ENCODE results near the gene MTM1.

MTM1 gene

DNA sequence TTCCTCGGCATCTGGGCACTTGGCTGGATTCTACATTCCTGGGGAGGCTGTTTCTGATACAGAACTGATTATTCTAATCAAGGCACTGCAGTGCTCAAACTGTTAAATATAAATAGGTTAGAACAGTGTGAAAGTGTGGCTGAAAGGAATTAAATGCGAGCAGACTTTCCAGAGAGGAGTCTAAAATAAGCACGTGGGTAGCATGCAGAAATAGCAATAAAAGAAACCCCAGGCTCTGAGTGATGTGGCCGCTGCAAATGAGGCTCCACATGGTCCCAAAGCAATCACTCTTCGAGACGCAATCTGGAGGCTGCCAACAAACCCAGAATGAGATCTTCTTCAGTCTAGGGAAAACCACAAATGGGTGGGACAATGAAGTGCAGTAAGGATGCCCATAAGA, 30.6 kb upstream of the MTM1 start:
- intact Hi-C loops (cut with DNase I; ENCODE audit: low total_unique reads) = no loop called here
- DNase-seq = no peak
- Histone ChIP-seq H3K27me3 (no peaks in the 10 kb centered on the region), H3K27ac (no peak overlapping the region), H3K36me3 (no peaks in the 10 kb centered on the region), H3K4me3 (no peak overlapping the region), H3K4me1 (no peaks in the 10 kb centered on the region), H3K9me3 (peaks cover 0 to 12% (median 5%) of the 10 kb centered on the region in 3 donors)
- TF ChIP-seq, protein P1, sequence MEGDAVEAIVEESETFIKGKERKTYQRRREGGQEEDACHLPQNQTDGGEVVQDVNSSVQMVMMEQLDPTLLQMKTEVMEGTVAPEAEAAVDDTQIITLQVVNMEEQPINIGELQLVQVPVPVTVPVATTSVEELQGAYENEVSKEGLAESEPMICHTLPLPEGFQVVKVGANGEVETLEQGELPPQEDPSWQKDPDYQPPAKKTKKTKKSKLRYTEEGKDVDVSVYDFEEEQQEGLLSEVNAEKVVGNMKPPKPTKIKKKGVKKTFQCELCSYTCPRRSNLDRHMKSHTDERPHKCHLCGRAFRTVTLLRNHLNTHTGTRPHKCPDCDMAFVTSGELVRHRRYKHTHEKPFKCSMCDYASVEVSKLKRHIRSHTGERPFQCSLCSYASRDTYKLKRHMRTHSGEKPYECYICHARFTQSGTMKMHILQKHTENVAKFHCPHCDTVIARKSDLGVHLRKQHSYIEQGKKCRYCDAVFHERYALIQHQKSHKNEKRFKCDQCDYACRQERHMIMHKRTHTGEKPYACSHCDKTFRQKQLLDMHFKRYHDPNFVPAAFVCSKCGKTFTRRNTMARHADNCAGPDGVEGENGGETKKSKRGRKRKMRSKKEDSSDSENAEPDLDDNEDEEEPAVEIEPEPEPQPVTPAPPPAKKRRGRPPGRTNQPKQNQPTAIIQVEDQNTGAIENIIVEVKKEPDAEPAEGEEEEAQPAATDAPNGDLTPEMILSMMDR (IDR thresholded peaks at IDR 0.05) = no peak

DNA sequence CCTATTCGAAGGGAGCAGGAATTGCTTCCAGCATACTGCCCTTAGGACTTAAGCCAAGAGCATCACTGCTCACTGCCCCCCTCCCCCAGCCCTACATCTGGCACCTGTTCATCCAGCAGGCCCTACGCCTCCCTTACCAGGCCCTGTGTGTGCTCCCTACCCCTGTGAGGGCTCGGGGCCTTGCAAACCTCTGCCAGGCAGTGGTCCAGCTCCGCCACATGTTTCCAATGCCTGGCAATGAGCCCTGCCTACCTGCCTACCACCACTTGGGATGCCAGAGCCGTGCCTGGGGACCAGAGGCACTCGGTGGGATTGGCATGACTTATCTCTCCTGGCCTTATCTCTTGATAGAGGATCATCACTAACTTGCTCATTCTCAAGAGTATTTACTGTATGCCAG, 27.5 kb upstream of the MTM1 start:
- Histone ChIP-seq H3K36me3 (no peaks in the 10 kb centered on the region), H3K27me3 (no peaks in the 10 kb centered on the region), H3K9me3 (peaks cover 0 to 11% (median 5%) of the 10 kb centered on the region in 3 donors), H3K27ac (no peak overlapping the region), H3K4me3 (no peak overlapping the region), H3K4me1 (peaks cover 0 to 8% (median 3%) of the 10 kb centered on the region in 4 donors)
- intact Hi-C loops (cut with DNase I; ENCODE audit: low total_unique reads) = no loop called here
- TF ChIP-seq, protein P1 (IDR thresholded peaks at IDR 0.05) = no peak
- DNase-seq = no peak

DNA sequence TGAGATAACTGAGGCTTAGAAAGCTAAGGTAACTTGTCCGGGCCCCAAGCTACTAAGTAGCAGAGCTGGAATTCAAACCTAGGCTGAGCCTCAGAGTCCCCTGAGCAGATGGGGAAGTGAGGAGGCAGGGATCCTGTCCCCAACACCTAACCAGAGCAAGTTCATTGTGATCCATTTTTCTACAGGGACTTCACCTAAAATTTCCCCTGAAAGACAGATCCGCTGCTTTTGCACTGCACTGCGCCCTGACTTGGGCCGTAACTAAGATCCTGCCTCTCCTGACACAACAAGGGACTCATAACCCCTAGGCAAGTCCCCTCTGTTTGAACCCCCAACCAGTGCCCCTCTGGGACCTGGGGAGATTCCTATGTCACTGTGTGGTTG, 25.6 kb upstream of the MTM1 start:
- Histone ChIP-seq H3K36me3 (no peaks in the 10 kb centered on the region), H3K27me3 (no peaks in the 10 kb centered on the region), H3K4me3 (no peak overlapping the region), H3K9me3 (no peaks in the 10 kb centered on the region), H3K4me1 (peaks cover 0 to 22% (median 7%) of the 10 kb centered on the region in 4 donors), H3K27ac (no peak overlapping the region)
- intact Hi-C loops (cut with DNase I; ENCODE audit: low total_unique reads) = no loop called here
- DNase-seq = no peak
- TF ChIP-seq, protein P1 (IDR thresholded peaks at IDR 0.05) = no peak

DNA sequence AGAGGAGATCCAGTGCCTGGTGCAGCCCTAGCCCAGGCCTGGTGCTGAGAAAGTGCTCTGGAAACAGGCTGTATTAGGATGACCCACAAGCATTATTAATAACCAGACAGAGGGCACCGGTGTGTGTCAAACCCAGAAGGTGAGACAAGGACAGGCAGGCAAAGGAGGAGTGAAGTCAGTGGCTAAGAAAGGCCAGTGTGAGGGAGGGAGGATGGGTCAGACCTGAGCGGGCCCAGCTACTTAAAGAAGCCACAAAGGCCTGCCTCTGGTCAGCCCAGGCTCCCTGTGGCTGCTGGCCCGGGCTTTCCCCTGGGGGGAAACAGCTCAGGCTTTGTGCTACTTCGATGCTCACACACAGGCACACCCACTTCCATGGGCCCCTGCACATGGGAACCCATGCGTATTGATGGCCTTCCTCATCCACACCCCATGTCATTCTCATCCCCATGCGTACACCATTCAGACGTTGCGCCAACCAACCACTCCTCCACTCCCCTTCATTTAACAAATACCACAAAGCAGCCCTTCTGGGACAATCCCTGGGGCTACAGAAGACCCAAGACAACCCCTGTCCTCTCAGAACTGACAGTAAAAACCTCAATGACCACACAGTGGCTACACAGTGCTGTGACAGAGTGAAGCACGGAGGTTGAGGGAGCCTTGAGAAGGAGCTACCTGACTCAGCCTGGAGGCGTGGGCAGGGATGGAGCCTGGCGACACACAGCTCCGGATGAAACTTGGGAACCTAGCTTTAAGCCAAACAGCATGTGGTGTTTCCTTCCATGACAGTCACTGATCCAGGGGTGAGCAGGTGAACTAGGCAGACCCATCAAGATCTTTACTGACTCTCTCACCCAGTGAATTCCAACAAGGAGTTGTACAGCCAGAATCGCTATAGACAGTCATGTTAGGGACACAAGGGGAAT, 24.9 kb upstream of the MTM1 start:
- Histone ChIP-seq H3K4me1 (peaks cover 0 to 28% (median 8%) of the 10 kb centered on the region in 4 donors), H3K27ac (no peak overlapping the region), H3K36me3 (no peaks in the 10 kb centered on the region), H3K27me3 (no peaks in the 10 kb centered on the region), H3K9me3 (no peaks in the 10 kb centered on the region), H3K4me3 (no peak overlapping the region)
- no peak for DNase-seq
- intact Hi-C loops (cut with DNase I; ENCODE audit: low total_unique reads) = no loop called here
- TF ChIP-seq, protein P1 (IDR thresholded peaks at IDR 0.05) = no peak

DNA sequence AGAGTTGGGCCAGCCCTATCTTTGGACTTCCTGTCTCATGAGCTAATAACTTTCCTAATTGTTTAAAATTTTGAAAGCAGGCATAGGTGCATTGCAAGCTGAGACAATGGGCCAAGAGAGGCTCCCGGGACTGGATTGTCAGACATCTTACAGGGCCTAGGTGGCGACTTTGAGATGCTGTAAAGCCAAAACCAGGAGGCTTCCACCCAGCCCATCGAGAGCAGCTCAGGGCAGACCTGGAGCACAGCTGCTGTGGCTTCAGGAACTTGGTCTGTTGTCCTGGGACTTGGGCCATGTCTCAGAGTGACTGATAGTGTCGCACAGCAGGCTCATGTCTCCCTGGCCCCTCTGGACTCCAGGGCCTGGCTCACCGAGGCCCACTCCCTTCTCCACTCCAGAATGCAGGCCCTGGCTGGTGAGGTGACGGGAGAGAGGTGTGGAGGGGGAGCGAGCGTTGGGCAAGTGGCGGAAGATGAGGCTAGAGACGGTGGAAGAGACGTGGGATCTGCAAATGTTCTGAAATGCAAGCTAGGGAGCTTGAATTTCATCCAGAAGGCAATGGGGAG, 24.1 kb upstream of the MTM1 start:
- no peaks in the 10 kb centered on the region for H3K27me3 ChIP-seq
- H3K4me3 ChIP-seq = no peak overlapping the region
- H3K27ac ChIP-seq = no peak overlapping the region
- TF ChIP-seq, protein P1 (IDR thresholded peaks at IDR 0.05) = no peak
- no peaks in the 10 kb centered on the region for H3K9me3 ChIP-seq
- intact Hi-C loops (cut with DNase I; ENCODE audit: low total_unique reads) = no loop called here
- DNase-seq = no peak
- H3K4me1 ChIP-seq = peaks cover 0 to 30% (median 8%) of the 10 kb centered on the region in 4 donors
- H3K36me3 ChIP-seq = no peaks in the 10 kb centered on the region
